ENCODE results near the gene MBOAT7.

GRCh38 chr19:54218259-54218658 lies 28.9 kb upstream of the MBOAT7 start:
- no peak for TF ChIP-seq CTCF (IDR thresholded peaks at IDR 0.05)
- no peak for TF ChIP-seq POLR2A (IDR thresholded peaks at IDR 0.05)

All from Peyer's patch (tissue), 4 donors.